KOPT-K1 (cell line): ENCODE data around the gene SLC26A1.
A peak's percentile ranks its signal among the peaks of the same experiment; 100 is the strongest.

Experiments
- H3K27ac ChIP-seq: fragments of 200-600 bp; sonication (generic); 2 replicates; pipeline ENCODE4 v1.5.1; 2016; ENCODE audit warnings: antibody characterized with exemption, mild to moderate bottlenecking, low read depth, low read length; ENCODE audit not compliant: poor library complexity, severe bottlenecking
- H3K36me3 ChIP-seq: fragments of 200-600 bp; sonication (generic); 2 replicates; pipeline ENCODE4 v1.5.1; 2017; ENCODE audit warnings: antibody characterized with exemption, mild to moderate bottlenecking, low read length, moderate library complexity; ENCODE audit not compliant: insufficient read depth
- H3K9me3 ChIP-seq: fragments of 200-600 bp; sonication (generic); 2 replicates; pipeline ENCODE4 v1.5.1; 2017; ENCODE audit warnings: antibody characterized with exemption, low read length, mild to moderate bottlenecking; ENCODE audit not compliant: insufficient read depth, poor library complexity, severe bottlenecking

The SLC26A1 gene

DNA sequence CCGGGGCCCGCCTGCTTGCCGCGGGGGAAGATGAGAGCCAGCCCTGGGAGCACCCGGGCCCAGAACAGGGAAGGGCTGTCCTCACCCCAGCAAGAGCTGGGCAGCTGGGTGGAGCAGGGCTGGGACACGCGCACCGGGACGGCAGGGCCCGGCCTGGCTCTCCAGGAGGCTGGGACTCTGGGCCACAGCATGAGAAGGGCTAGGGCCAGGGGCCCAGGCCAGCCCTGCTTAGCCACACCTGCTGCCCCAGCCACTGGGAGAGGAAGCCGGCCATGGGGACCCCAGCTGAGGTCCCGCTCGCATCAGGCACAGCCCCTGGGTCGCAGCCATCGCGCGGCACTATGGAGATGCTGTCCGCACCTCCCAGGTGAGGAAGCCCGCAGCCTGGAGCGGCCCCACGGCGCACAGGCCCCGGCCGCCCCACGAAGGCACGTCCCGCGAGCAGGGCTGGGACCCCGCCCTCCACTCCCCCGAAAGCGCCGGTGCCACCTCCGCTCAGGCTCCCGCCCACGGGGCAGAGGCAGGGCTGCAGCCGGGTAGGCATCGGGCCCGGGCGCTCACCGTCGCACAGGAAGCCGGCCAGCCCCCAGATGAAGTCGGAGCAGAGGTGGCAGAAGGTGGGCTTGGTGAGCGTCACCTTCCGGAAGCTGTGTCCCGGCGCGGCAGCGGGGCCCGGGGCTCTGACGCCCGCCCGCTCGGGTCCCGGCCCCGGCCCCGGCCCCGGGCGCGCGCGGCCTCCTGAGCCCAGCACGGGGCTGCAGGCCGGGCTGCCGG is 20.4 kb downstream of the SLC26A1 start:
- Histone ChIP-seq H3K27ac (peak overlapping the region; percentile 48), H3K9me3 (peaks cover 4% of the 10 kb centered on the region), H3K36me3 (no peaks in the 10 kb centered on the region; the same call in 1 of the 2 replicates)

DNA sequence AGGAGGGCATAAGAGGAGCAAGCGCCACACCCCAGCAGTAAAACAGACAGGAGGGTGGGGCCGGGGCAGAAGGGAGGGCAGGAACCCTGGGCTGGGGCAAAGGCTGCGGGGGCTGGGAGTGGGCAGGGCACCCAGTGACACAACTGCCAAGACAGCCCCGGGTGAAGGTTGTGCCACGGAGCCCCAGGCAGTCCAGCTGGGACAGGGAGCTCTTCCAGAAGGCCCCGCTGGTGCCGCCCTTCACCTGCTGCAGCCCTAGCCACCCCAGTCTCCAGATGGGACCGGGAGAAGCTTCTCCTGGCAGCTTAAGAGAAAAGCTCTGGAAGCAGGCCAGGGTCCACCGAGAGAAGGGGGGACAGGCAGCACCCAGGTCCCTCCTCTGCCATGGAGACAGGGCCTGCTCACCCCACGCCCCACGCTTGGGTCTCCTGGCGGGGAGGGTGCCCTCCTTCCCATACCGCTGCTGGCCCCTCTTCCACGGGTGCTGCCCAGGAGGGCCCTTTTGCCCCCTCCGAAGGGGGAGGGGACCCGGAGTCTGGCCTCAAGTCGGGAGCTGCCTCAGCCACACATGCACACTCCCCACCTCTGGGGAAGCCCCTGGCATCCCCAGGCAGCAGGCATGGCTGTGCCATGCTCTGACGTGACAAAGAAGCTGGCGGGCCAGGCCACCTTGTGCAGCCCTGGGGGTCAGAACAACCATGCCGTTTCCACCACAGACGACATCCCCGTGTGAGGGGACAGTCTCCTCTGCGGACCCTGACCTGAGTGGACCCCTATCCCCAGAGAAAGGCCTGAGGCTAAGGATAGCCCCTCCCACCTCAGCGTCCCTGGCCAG is 21.3 kb downstream of the SLC26A1 start:
- Histone ChIP-seq H3K36me3 (peaks cover 2% of the 10 kb centered on the region; the same call in 1 of the 2 replicates), H3K27ac (no peak overlapping the region), H3K9me3 (peaks cover 4% of the 10 kb centered on the region)

DNA sequence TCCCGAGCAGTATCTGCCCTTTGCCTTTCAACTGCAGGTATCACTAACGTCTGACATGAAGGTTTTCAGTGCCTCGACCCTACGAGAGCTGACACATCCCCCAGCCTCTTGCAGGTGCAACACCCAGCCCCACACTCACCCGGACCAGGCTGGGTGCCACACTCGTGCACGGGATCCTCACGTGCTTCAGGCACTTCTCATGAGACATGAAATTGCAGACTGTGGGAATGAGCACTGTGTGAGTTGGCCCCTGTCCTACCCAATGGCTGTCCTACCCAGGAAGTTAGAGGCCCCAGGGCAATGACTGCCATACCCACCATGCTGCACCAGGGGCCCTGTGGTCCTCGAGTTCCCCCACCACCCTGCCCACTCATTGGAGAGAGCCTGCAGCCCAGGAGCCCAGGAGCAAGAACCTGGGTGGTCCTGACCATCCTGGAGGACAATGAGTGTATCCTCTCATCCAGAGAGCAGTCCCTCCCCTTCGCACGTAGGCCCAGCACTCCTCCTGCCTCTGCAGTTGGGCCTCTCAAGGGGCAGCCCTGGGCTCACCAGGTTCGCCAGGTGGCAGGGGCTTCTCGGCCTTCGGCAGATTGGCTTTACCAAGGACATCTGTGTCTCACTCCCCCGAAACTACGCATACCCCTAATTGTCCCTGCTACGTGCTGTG is 22.2 kb downstream of the SLC26A1 start:
- Histone ChIP-seq H3K36me3 (peaks cover 11% of the 10 kb centered on the region; the same call in 1 of the 2 replicates), H3K27ac (no peak overlapping the region), H3K9me3 (peaks cover 4% of the 10 kb centered on the region)

DNA sequence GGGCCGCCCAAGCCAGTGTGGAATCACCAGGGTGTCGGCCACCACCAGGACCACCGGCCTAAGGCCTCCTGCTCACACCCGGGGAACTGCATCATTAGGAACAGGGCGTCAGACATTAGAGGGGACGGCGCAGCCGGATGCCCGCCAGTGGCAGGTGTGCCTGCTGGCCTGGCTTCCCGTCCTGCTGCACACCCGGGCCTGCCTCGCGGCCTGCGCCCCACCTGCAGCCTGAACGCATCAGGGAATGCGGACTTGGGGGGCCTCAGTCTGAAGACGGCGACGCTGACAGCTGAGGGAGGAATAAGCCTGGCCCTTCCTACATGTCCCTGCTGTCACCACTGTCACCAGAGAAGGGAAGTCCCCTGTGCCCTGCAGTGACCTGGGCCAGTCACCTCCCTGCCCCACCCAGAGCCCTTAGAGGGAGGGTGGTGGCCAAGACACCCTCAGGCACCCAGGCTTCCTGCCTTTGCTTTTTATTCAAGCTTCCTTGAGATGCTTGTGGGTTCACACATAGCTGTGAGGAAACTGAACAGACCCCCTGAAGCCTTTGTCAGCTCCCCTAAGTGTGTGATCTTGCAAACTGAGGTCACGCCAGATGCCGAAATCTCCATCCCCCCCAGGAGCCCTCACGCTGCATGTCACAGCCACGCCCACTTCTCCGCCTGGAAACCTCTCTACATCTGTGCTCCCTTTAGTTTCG is 23.0 kb downstream of the SLC26A1 start:
- Histone ChIP-seq H3K9me3 (peaks cover 4% of the 10 kb centered on the region), H3K27ac (no peak overlapping the region), H3K36me3 (peaks cover 19% of the 10 kb centered on the region)

DNA sequence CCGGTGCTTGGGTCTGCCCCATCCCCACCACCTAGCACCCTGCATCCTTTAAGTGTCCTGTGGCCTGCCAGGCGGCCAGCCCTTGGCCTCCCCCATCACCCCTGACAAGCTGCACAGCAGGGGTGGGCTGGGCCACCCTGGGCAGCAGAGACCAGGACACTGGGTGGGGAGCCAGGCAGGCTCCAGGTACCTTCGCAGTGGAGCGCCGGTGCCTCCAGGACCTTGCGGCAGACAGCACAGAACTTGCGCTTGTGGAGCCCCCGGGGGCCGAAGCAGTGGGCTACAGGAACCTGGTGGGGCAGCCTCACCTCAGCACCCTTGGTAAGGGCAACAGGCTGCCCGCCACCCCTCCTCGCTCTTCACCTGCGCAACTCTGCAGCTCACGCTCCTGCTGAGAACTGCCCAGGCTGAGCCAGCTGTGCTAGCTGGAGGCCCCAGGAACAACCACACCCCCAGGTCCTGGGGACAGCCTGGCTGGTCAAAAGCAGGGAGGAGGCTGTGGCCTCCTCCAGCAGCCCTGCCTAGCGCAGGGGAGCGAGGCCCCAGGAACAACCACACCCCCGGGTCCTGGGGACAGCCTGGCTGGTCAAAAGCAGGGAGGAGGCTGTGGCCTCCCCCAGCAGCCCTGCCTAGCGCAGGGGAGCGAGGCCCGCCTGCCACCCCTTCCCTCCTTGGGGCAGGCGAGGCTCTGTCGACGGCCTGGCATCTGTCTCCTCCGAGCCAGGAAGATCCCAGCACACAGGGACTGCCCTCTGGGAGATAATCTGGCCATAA is 24.4 kb downstream of the SLC26A1 start:
- Histone ChIP-seq H3K27ac (no peak overlapping the region), H3K36me3 (peaks cover 33% of the 10 kb centered on the region), H3K9me3 (no peaks in the 10 kb centered on the region)

DNA sequence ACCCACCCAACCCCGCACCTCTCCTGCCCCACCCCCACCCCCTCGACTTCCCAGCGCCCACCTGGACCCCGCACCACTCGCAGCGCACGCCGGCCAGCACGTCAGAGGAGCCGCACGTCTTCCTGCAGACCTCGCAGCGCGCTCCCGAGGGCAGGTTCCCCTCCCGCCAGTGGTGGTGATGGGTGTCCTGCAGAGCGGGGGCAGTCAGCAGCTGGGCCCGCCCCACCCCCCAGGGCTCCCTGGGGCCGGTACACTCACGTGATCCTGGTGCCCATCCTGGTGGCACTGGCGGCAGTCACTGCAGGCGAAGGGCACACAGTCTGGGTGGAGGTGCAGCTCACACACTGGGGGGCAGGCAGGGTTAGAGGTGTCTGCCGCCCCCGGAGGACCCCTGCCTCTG is 25.0 kb downstream of the SLC26A1 start:
- no peak overlapping the region for H3K27ac ChIP-seq
- H3K9me3 ChIP-seq: no peaks in the 10 kb centered on the region
- H3K36me3 ChIP-seq: peaks cover 37% of the 10 kb centered on the region

DNA sequence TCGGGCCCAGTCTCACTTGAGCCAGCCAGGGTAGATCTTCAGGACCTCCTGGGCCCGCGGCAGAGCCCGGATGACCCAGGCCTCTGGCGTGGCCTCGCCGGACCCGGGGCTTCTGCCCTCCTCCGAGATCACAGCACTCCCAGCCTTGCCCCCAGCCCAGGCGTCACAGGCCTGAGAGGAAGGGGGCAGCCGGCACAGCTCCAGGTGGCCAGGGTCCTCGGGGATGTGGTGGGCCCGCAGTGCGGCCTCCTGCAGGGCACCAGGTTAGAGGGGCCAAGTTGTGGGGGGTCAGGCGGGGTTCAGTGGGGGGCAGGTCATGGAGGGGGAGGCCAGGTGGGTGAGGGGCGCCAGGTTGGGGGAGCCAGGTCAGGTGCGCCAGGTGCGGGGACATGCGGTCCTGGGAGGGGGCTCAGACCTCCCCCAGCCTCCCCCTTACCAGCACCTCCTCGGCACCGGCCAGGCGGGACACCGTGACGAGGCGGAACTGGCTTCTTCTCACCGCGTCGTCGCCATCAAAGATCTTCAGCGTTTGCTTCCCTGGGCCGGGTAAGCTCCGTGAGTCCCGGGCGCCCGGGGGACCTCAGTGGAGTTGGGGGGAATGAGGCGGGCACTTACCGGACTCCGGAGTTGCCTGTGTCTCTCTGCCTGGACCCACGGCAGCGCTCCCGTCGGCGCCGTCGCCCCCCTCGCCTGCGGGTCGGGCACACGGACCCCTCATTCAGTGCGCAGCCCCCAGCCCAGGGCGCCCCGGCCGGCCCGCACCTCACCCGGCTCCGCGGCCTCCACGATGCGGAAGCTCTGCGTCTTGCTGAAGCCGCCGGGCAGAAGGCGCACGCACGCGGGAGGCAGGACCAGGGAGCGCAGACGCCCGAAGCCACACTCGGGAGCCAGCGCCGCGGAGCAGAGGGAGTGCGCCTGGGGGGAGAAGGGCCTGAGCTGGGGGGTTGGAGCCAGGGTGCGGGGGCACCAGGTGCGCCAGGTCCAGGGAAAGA is 25.8 kb downstream of the SLC26A1 start:
- Histone ChIP-seq H3K9me3 (no peaks in the 10 kb centered on the region), H3K36me3 (peaks cover 46% of the 10 kb centered on the region), H3K27ac (no peak overlapping the region)

DNA sequence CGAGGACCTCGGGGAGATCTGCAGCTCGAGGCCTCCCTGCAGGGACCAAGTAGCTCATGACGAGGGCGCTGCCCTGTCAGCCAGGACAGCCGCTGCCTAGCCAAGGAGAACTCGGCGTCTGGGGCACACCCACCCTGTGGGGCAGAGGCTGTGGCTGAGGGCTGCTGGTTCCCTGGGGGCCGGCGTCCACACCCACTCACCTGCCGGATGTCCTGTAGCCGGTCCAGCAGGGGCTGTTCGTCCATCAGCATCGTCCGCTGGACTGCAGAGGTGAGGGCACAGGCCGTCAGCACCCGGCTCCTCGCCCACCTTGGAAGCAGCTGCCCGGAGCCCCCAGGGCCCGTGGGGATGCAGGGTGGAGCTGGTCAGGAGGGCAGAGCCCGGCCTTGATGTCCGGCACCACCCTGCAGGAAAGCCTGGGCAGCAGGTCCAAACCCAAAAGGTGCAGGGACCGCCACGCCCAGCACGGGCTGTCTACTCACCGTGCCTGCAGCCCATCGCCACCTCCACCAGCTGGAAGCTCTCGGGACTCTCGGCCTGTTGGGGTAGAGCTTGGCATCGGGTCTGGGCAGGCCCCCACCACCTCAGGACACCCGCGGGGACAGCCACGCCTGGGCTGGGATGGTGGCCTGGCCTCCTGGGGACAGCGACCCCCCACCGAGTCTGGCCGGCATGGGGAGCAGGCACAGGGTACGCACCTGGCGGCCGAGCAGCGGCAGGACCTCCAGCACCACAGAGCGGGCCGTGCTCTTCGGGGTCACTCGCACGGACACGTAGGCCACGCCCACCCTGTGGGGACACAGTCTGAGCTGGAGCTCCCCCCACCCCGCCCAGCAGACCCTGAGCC is 26.7 kb downstream of the SLC26A1 start:
- H3K36me3 ChIP-seq: peaks cover 53% of the 10 kb centered on the region
- H3K27ac ChIP-seq: no peak overlapping the region
- no peaks in the 10 kb centered on the region for H3K9me3 ChIP-seq

DNA sequence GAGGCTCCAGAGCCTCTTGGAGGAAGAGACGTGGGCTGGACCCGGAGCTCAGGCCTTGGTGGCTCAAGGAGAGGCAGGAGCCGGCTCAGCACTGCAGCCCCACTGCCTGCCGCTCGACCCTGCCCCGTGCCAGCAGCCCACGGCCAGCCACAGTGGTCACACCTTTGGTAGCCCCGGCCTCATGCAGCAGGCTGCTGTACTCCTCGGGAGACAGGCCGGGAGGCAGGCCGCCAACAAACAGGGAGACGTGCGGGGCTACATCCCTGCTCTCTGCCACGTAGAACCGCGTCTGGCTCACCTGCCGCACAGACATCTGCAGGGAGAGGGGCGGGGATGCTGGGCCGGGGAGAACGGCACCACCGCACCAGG is 27.5 kb downstream of the SLC26A1 start:
- Histone ChIP-seq H3K27ac (no peak overlapping the region), H3K9me3 (no peaks in the 10 kb centered on the region), H3K36me3 (peaks cover 61% of the 10 kb centered on the region)

DNA sequence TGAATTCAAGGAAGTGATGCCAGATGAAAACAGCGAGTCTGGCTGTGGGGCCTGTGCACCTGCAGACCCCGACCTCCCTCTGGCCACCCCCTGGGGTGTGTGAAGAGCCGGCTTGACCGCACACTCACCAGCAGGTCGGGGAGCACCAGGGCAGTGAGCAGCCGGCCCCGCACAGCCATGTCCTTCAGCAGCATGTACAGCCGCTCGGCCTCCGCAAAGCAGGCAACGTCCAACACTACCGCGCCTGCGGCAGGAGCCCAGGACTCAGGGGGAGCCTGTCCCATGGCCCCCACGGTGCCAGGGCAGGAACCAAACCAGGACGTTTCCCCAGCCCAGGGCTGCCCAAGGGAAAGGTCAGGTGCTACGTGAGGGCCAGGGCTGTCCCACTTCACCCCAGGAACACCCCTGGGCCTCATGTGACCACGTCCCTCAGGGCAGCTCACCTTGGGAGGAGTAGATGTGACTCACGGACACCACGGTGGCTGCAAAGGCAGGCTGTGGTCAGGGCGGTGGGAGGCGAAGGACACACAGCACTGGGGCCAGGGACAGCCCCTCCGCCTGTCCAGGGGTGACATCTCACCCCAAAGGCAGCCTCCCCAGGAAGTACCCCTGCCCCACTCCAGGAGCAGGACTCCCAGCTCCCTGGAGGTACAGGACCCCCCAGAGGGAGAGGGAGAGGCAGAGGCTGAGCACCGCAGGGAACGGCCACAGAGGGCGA is 28.0 kb downstream of the SLC26A1 start:
- Histone ChIP-seq H3K9me3 (no peaks in the 10 kb centered on the region), H3K27ac (no peak overlapping the region), H3K36me3 (peaks cover 66% of the 10 kb centered on the region)

DNA sequence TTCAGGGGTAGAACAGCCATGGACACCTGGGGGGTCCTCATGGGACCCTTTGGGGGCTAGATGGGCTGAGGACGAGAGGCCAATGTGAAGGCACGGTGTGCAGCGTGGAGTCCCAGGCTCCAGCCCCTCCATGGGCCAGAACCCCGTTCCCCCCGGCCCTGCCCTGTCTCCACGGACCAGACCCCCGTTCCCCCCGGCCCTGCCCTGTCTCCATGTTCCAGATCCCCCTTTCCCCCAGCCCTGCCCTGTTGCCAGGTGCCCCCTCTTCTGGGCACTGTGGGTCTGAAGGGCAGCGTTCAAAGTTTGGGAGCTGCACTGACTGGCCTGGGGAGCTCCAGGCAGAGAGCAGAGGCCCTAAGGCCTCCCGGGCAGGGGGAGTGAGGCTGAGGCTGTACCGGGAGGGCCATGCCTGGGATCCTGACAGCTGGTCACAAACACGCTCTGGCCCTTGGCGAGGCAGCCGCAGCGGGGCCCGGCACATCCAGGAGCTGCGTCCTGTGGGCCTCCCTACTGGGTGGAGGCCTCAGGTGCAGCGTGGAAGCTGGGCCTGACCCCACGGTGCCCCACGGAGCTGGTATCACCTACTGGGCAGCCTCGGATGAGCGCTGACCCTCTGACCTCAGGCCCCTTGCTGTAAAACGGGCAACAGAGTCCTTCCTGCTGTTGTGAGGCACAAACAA is 28.7 kb downstream of the SLC26A1 start:
- peaks cover 73% of the 10 kb centered on the region for H3K36me3 ChIP-seq
- H3K27ac ChIP-seq: no peak overlapping the region
- H3K9me3 ChIP-seq: no peaks in the 10 kb centered on the region
